Measurements from ENCODE around the gene MMP23B. TPM values are rescaled to one million over a fixed set of nuclear protein-coding genes. Genes with fewer than 3 reads are reported as not detected.

The MMP23B gene
- total and polyA plus RNA-seq, 8 donors, result 5.5 to 111 (median 15.7) TPM

DNA sequence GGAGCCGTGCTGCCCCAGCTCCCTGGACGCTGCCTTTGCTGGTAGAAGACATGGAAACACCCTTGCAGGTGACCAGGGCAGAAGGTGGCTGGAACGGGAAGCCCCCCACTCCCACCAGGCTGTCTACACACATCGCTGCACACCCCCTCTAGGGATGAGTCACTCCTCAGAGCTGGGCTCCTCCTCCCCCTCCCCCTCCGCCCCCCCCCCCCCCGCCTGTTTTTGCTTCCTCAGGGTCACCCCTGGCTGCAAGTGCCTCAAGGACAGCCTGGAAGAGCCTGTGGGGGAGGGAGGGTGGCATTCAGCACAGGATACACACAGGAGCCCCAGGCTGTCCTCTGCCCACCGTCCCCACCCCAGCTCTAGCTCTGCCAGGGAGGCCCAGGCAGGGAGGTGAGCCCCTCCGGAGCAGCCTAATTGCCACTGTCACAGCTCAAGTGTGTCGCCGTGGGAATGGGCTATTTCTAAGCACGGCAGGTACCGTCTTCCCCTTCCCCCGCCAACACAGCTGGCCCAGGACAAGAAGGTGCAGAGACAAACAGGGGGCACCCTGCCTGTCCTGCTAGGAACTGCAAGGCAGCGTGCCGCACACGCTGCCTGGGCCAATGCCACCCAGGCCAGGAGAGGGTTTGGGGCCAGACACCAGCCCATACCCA lies 34.6 kb upstream of the MMP23B start:
- peaks cover 13 to 60% (median 41%) of the 10 kb centered on the region in 3 donors for H3K27me3 ChIP-seq
- intact Hi-C loops (cut with DNase I; ENCODE audit: low total_unique reads), result no loop called here

DNA sequence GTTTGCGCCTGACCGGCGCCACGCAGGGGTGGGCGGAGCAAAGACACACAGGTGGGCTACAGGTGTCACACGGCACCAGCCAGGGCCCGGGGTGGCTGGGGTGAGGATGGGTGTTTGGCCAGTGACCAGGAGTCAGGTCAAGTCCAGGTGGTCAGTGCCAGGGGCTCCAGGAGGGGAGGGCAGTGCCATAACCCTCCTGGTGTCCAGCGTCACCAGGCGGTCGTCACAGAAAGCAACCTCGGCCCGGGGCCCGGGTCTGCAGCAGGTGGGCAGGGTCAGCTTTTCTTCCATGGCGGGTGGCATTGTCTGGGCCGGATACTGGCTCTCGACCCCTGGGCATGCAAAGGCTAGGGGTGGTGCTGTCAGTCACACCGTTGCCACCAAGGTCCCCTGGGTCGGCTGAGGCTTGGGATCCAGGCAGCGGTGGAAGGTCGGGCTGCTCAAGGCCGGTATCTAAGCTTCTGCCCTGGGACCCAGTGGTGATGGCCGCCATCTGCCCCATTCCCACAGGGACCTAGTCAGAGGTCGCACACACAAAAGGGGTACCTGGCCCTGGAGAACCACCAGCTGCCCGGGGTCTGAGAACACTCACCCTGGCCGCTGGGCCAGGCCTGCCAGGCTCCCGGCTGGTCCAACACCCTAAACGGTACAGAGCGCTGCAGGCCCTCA lies 33.8 kb upstream of the MMP23B start:
- TF ChIP-seq POLR2A (IDR thresholded peaks at IDR 0.05) (no peak), EP300 (IDR thresholded peaks at IDR 0.05) (no peak)
- H3K27me3 ChIP-seq, result peaks cover 13 to 66% (median 41%) of the 10 kb centered on the region in 3 donors
- DNase-seq, result no peak
- WGBS, 5 donors, result 74 to 85% (median 81%) methylated on average over 12 to 28 of the region's 28 CpGs
- no peaks in the 10 kb centered on the region for H3K36me3 ChIP-seq
- H3K27ac ChIP-seq, result no peak overlapping the region
- peaks cover 13 to 35% (median 20%) of the 10 kb centered on the region in 4 donors for H3K4me1 ChIP-seq
- no peak overlapping the region for H3K4me3 ChIP-seq
- no peaks in the 10 kb centered on the region for H3K9me3 ChIP-seq
- intact Hi-C loops (cut with DNase I; ENCODE audit: low total_unique reads), result no loop called here

More for the DNA sequence above, 34.6 kb upstream of the MMP23B start:
- Histone ChIP-seq H3K4me3 (no peak overlapping the region), H3K9me3 (no peaks in the 10 kb centered on the region), H3K36me3 (no peaks in the 10 kb centered on the region), H3K4me1 (peaks cover 13 to 35% (median 20%) of the 10 kb centered on the region in 4 donors), H3K27ac (no peak overlapping the region)
- WGBS, 5 donors, result 14 to 34% (median 17%) methylated on average over 8 to 14 of the region's 16 CpGs
- TF ChIP-seq EP300 (IDR thresholded peaks at IDR 0.05) (no peak), POLR2AphosphoS5 (IDR thresholded peaks at IDR 0.05) (no peak), POLR2A (IDR thresholded peaks at IDR 0.05) (no peak)
- TF ChIP-seq, protein P1, sequence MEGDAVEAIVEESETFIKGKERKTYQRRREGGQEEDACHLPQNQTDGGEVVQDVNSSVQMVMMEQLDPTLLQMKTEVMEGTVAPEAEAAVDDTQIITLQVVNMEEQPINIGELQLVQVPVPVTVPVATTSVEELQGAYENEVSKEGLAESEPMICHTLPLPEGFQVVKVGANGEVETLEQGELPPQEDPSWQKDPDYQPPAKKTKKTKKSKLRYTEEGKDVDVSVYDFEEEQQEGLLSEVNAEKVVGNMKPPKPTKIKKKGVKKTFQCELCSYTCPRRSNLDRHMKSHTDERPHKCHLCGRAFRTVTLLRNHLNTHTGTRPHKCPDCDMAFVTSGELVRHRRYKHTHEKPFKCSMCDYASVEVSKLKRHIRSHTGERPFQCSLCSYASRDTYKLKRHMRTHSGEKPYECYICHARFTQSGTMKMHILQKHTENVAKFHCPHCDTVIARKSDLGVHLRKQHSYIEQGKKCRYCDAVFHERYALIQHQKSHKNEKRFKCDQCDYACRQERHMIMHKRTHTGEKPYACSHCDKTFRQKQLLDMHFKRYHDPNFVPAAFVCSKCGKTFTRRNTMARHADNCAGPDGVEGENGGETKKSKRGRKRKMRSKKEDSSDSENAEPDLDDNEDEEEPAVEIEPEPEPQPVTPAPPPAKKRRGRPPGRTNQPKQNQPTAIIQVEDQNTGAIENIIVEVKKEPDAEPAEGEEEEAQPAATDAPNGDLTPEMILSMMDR (IDR thresholded peaks at IDR 0.05), result no peak
- peak in 1 of 2 donors; percentile 52 for DNase-seq

DNA sequence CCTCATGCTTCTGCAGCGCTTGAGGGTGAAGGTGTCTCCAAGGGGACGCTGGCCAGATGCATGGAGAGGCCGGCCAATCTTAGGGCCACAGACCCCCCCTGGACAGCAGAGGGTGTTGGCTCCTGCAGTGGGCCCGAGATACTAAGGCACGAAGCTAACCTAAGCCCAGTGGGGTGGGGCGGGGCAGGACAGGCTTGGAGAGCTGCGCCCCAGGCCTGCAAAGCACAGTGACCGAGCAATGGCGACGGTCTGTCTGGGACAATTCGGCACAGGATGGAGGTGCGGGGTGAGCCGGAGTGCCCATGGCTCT lies 33.3 kb upstream of the MMP23B start:
- intact Hi-C loops (cut with DNase I; ENCODE audit: low total_unique reads), result no loop called here
- WGBS, 5 donors, result 83 to 88% (median 85%) methylated on average over 8 to 13 of the region's 13 CpGs
- H3K4me1 ChIP-seq, result peaks cover 13 to 35% (median 20%) of the 10 kb centered on the region in 4 donors
- no peak for DNase-seq
- TF ChIP-seq POLR2A (IDR thresholded peaks at IDR 0.05), result no peak
- no peak for TF ChIP-seq EP300 (IDR thresholded peaks at IDR 0.05)
- no peak for TF ChIP-seq POLR2AphosphoS5 (IDR thresholded peaks at IDR 0.05)
- TF ChIP-seq, protein P1 (IDR thresholded peaks at IDR 0.05), result no peak
- H3K9me3 ChIP-seq, result no peaks in the 10 kb centered on the region
- no peaks in the 10 kb centered on the region for H3K36me3 ChIP-seq
- H3K27ac ChIP-seq, result no peak overlapping the region
- H3K4me3 ChIP-seq, result no peak overlapping the region
- H3K27me3 ChIP-seq, result peaks cover 13 to 71% (median 41%) of the 10 kb centered on the region in 3 donors

DNA sequence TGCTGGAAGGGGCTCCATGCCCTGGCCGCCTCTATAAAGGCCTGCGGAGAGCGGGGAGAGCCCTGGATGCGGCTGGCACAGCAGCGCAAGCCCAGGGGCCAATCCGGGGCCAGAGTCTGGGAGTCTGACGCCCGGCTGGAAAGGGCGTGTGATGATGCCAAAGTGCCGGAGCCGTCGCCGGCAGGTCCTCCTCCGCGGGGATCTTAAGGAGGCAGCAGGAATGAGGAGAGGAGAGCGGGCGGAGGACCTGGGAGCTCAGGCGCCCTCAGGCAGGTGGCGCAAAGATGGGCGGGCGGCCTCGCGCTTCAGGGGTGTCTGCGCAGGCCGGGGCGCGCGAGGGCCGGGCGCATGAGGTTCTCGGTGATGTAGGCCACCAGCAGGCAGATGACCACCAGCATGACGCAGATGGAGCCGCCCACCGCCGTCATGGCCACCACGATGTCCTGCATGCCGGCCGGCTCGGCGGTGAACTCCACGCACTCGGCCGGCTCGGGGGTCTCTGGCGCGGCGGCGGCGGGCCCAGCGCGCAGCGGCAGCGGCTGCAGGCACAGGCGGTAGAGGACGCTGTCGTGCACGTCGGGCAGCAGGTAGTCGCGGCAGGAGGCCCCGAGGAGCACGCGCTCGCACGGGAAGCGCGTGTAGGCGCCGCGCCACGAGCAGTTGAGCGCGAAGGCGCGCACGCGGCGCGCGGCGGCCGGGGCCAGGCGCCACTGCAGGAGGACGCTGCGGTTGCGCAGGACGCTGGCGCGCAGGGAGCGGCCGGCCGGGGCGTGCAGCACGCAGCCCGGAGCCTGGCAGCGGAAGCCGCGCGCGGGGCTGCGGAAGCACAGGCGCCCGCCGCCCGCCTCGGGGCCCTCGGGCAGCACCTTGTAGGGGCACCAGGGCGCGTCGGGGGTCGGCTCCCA lies 32.7 kb upstream of the MMP23B start:
- peaks cover 13 to 35% (median 20%) of the 10 kb centered on the region in 4 donors for H3K4me1 ChIP-seq
- WGBS, 5 donors, result 7 to 11% (median 9%) methylated on average over 53 to 111 of the region's 111 CpGs
- TF ChIP-seq, protein P1 (IDR thresholded peaks at IDR 0.05), result no peak
- no peak for TF ChIP-seq POLR2AphosphoS5 (IDR thresholded peaks at IDR 0.05)
- no peak for TF ChIP-seq POLR2A (IDR thresholded peaks at IDR 0.05)
- TF ChIP-seq EP300 (IDR thresholded peaks at IDR 0.05), result no peak
- H3K36me3 ChIP-seq, result no peaks in the 10 kb centered on the region
- no peaks in the 10 kb centered on the region for H3K9me3 ChIP-seq
- intact Hi-C loops (cut with DNase I; ENCODE audit: low total_unique reads), result no loop called here
- DNase-seq, result peak in 1 of 2 donors; percentile 66
- H3K27me3 ChIP-seq, result peaks cover 13 to 77% (median 41%) of the 10 kb centered on the region in 3 donors
- no peak overlapping the region for H3K27ac ChIP-seq
- H3K4me3 ChIP-seq, result peak overlapping the region; percentile 31 to 50 (median 40)

Measured in stomach (tissue), 9 donors.